K562 (cell line): ENCODE measurements around the gene UBA52. TPM values are rescaled to one million over a fixed set of nuclear protein-coding genes. Genes with fewer than 3 reads are reported as not detected.

Experiments used
- BCL6 ChIP-seq: fragments of 250-450 bp; sonication (Bioruptor Pico); IDR thresholded peaks from 2 replicates; pipeline ENCODE4 v1.4.0; 2020
- CBFB ChIP-seq: sonication (generic); formaldehyde crosslinking; IDR thresholded peaks from 2 replicates; pipeline ENCODE4 v1.4.0; 2020; ENCODE audit warnings: mild to moderate bottlenecking, missing genetic modification reagents
- ESRRA ChIP-seq: fragments of 450-650 bp; IDR thresholded peaks from 2 replicates; pipeline ENCODE4 v1.6.1; 2014; ENCODE audit warnings: low read depth, mild to moderate bottlenecking, moderate library complexity, borderline replicate concordance
- LARP7 ChIP-seq: fragments of 450-650 bp; IDR thresholded peaks from 2 replicates; pipeline ENCODE4 v1.6.1; 2016
- MTA1 ChIP-seq: fragments of 450-650 bp; IDR thresholded peaks from 2 replicates; pipeline ENCODE4 v1.6.1; 2017; ENCODE audit warnings: borderline replicate concordance
- RBFOX2 ChIP-seq: fragments of 200-400 bp; formaldehyde crosslinking; IDR thresholded peaks from 2 replicates; pipeline ENCODE4 v1.6.1; 2017; ENCODE audit warnings: low read depth, mild to moderate bottlenecking, low read length, moderate library complexity
- RBM39 ChIP-seq: fragments of 200-400 bp; formaldehyde crosslinking; optimal IDR thresholded peaks from 2 replicates; pipeline ENCODE3; 2018; ENCODE audit warnings: low read depth, low read length
- SP2 ChIP-seq: IDR thresholded peaks from 2 replicates; pipeline ENCODE4 v1.6.1; 2011; ENCODE audit warnings: mild to moderate bottlenecking, low read depth, low read length, moderate library complexity; ENCODE audit not compliant: poor library complexity, severe bottlenecking; ENCODE audit errors: extremely low read depth
- SPI1 ChIP-seq: IDR thresholded peaks from 2 replicates; pipeline ENCODE4 v1.6.1; 2011; ENCODE audit warnings: low read depth, low read length, control low read depth, borderline replicate concordance
- SRF ChIP-seq, 2 experiments: fragments of 250-450, 450-650 bp in 1 of 2; sonication (Bioruptor Pico) in 1 of 2; sonication (generic) in 1 of 2; formaldehyde crosslinking; IDR thresholded peaks; 2 replicates each; pipeline versions ENCODE4 v1.5.0 to v1.5.1; 2020 to 2022; ENCODE audit warnings: mild to moderate bottlenecking in 1 of 2, missing genetic modification reagents in 1 of 2
- ZBTB7A ChIP-seq: IDR thresholded peaks from 2 replicates; pipeline ENCODE4 v1.6.1; 2011; ENCODE audit warnings: low read depth, mild to moderate bottlenecking, low read length, moderate library complexity, borderline replicate concordance; ENCODE audit not compliant: control insufficient read depth
- polyA plus RNA-seq, 8 experiments: library from polyadenylated mRNA; depleted of rRNA in 4 of 8; stranded (reverse) in 5 of 8; unstranded in 3 of 8; fragments of >200 nt; fragmentation: Nextera tagmentation in 2 of 8; fragmentation: Illumina TruSeq in 1 of 8; extraction: Ambion mirVana in 2 of 8; extraction: Trizol in 1 of 8; gene quantifications; 2 replicates each; pipeline versions ENCODE4 v1.2.1 to v1.2.3, GENCODE V29; 2011 to 2014; ENCODE audit warnings: inconsistent platforms in 1 of 8, missing spikeins in 1 of 8
- total RNA-seq, 7 experiments: library from RNA; depleted of rRNA in 6 of 7; stranded (reverse); fragments of >200 nt in 6 of 7; fragmentation: Illumina TruSeq in 2 of 7; extraction: Trizol in 2 of 7; gene quantifications; 2 replicates each; pipeline versions ENCODE4 v1.2.1 to v1.2.3, GENCODE V29; 2011 to 2021; ENCODE audit warnings: low replicate concordance in 1 of 7
- TF ChIP-seq, protein P1 (sequence below): IDR thresholded peaks from 2 replicates; pipeline ENCODE4 v1.6.1; 2011; ENCODE audit not compliant: insufficient read length; ENCODE audit errors: extremely low read depth
- TF ChIP-seq, protein P2 (sequence below): fragments of 250-450 bp; sonication (Bioruptor Pico); IDR thresholded peaks from 2 replicates; pipeline ENCODE4 v1.5.0; 2021; ENCODE audit warnings: mild to moderate bottlenecking, moderate library complexity
- TF ChIP-seq, protein P3 (sequence below), 2 experiments: fragments of 450-650 bp; conservative IDR thresholded peaks; 2 replicates each; pipeline ENCODE4 v1.6.1; 2017; ENCODE audit warnings: mild to moderate bottlenecking in 2 of 2, moderate library complexity in 2 of 2
- TF ChIP-seq, protein P4 (sequence below): fragments of 250-450 bp; sonication (Bioruptor Pico); IDR thresholded peaks from 2 replicates; pipeline ENCODE4 v1.9.0; 2021; ENCODE audit warnings: mild to moderate bottlenecking
- TF ChIP-seq, protein P5 (sequence below): IDR thresholded peaks from 2 replicates; pipeline ENCODE4 v1.6.1; 2012; ENCODE audit warnings: low read depth, low read length, improper control_type of control experiment, borderline replicate concordance
- TF ChIP-seq, protein P6 (sequence below), 2 experiments: IDR thresholded peaks in 1 of 2; conservative IDR thresholded peaks in 1 of 2; 2 replicates each; pipeline ENCODE4 v1.6.1; 2016; ENCODE audit warnings: low read depth in 2 of 2, mild to moderate bottlenecking in 1 of 2, missing compliant biosample characterization in 1 of 2, missing genetic modification characterization in 1 of 2, moderate library complexity in 1 of 2

UBA52 gene
- total and polyA plus RNA-seq, 9 of the 15 experiments (the other 6 are each of a cell fraction or from before 2014, with no cell fraction given): 1,110 to 2,751 (median 1,733) TPM

DNA sequence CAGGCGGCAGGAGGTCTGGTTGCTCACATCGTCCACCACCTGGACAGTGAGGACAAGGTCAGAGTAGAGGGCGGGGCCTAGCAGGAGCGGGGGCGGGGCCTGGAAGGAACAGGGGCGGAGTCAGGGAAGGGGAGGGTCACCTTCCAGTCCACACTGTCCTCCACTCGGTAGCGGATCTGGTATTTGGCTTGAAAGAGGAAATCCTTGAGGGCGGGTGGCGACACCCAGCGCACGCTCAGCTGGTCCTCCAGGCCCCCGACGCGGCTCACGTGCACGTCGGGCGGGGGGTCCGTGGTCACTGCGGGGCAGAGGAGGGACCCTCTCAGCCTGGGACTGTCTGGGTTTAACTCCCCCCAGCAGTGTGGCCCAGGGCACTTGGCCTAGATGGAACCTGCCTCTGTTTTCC is 25.1 kb downstream of the UBA52 start (continued):
- TF ChIP-seq RBM39 (no peak), ESRRA (peak; percentile 87), LARP7 (no peak), SP2 (peak; percentile 18), CBFB (CRISPR knock-in tag) (no peak), BCL6 (CRISPR knock-in tag) (no peak), MTA1 (no peak), SRF (CRISPR knock-in tag; IDR thresholded peaks at IDR 0.05) (peak in 1 of 2 experiments; percentile 48; a peak in 1 of 4 replicates), RBFOX2 (peak; percentile 80), ZBTB7A (peak; percentile 56; the same call in 1 of the 2 replicates), SPI1 (peak; percentile 82)
- TF ChIP-seq, protein P1, sequence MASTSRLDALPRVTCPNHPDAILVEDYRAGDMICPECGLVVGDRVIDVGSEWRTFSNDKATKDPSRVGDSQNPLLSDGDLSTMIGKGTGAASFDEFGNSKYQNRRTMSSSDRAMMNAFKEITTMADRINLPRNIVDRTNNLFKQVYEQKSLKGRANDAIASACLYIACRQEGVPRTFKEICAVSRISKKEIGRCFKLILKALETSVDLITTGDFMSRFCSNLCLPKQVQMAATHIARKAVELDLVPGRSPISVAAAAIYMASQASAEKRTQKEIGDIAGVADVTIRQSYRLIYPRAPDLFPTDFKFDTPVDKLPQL: no peak
- TF ChIP-seq, protein P2, sequence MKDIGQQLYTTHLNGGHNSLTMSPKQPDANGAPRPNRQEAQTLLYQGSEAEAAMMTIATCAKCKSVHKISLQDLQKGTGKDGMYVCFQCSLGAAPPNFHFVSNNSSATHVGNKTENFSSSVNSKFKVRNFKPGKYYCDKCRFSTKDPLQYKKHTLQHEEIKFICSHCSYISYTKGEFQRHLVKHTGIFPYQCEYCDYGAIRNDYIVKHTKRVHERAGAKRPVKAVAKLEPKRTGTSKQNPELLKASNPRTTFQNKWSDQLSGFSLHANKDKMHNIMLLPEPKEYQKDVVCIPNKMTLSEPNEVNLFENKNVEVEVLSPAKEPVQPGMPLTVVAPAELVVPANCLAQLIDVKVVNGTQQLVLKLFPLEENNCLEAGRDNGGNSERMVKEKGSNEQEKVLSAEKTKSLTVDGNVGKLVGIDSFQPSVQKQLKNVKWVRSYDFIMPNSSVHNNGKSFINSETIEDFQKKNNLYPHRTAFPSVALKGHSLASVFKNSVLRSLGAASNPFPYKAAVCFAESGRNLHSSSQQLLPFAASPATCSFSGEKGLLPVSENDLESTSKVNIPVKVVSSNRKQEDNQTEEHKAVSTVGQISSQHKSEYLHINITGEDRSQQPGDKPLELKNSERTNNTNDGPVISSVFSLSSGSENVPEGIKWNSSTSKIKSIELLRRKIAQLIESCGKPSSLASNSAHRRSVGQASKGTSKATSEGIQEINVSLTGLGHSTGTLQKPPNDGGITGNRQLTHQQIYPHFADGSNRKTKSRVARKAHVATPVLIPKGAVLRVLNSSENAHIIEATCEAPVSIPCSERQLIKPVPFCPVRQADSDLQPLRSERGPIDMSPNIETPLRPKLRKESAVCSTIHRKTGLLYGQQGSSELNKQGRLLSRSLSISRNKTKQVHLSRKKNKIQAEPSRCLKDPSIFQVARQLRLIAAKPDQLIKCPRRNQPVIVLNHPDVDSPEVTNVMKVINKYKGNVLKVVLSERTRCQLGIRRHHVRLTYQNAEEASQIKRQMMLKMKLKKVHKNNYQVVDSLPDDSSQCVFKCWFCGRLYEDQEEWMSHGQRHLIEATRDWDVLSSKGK (CRISPR knock-in tag): no peak
- TF ChIP-seq, protein P3, sequence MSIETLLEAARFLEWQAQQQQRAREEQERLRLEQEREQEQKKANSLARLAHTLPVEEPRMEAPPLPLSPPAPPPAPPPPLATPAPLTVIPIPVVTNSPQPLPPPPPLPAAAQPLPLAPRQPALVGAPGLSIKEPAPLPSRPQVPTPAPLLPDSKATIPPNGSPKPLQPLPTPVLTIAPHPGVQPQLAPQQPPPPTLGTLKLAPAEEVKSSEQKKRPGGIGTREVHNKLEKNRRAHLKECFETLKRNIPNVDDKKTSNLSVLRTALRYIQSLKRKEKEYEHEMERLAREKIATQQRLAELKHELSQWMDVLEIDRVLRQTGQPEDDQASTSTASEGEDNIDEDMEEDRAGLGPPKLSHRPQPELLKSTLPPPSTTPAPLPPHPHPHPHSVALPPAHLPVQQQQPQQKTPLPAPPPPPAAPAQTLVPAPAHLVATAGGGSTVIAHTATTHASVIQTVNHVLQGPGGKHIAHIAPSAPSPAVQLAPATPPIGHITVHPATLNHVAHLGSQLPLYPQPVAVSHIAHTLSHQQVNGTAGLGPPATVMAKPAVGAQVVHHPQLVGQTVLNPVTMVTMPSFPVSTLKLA (conservative IDR thresholded peaks at IDR 0.05): peak in 1 of 2 experiments; percentile 63; a peak in 2 of 4 replicates
- TF ChIP-seq, protein P4, sequence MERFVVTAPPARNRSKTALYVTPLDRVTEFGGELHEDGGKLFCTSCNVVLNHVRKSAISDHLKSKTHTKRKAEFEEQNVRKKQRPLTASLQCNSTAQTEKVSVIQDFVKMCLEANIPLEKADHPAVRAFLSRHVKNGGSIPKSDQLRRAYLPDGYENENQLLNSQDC: no peak
- TF ChIP-seq, protein P5, sequence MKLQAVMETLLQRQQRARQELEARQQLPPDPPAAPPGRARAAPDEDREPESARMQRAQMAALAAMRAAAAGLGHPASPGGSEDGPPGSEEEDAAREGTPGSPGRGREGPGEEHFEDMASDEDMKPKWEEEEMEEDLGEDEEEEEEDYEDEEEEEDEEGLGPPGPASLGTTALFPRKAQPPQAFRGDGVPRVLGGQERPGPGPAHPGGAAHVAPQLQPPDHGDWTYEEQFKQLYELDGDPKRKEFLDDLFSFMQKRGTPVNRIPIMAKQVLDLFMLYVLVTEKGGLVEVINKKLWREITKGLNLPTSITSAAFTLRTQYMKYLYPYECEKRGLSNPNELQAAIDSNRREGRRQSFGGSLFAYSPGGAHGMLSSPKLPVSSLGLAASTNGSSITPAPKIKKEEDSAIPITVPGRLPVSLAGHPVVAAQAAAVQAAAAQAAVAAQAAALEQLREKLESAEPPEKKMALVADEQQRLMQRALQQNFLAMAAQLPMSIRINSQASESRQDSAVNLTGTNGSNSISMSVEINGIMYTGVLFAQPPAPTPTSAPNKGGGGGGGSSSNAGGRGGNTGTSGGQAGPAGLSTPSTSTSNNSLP: no peak
- TF ChIP-seq, protein P6, sequence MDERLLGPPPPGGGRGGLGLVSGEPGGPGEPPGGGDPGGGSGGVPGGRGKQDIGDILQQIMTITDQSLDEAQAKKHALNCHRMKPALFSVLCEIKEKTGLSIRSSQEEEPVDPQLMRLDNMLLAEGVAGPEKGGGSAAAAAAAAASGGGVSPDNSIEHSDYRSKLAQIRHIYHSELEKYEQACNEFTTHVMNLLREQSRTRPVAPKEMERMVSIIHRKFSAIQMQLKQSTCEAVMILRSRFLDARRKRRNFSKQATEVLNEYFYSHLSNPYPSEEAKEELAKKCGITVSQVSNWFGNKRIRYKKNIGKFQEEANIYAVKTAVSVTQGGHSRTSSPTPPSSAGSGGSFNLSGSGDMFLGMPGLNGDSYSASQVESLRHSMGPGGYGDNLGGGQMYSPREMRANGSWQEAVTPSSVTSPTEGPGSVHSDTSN (CRISPR knock-in tag; IDR thresholded peaks at IDR 0.05; ENCODE audit: low read depth): no peak
- TF ChIP-seq, protein P6 (tag; conservative IDR thresholded peaks at IDR 0.05; ENCODE audit: low read depth): no peak
